ENCODE results near the gene GPRC5C. TPM values are rescaled to one million over a fixed set of nuclear protein-coding genes. Genes with fewer than 3 reads are reported as not detected.

The GPRC5C gene
- total and polyA plus RNA-seq, 2 donors (not counting 3 experiments of a cell fraction or from before 2014, with no cell fraction given) = not detected

GRCh38 chr17:74408815-74409214, 23.1 kb upstream of the GPRC5C start:
- Histone ChIP-seq H4K20me1 (replicated peaks; ENCODE audit: control insufficient read depth, extremely low read depth, insufficient read depth, low read length) (no peaks in the 10 kb centered on the region), H3K27ac (ENCODE audit: insufficient read depth, low read depth, low read length) (no peak overlapping the region), H3K9ac (replicated peaks; ENCODE audit: extremely low read depth, insufficient read depth, low read length) (no peak overlapping the region), H3K4me2 (ENCODE audit: insufficient read depth, low read length) (no peak overlapping the region), H3K4me3 (replicated peaks in 1 of 3; ENCODE audit: insufficient read depth in 1 of 3, low read depth in 1 of 3, low read length in 3 of 3) (no peak overlapping the region), H3K27me3 (ENCODE audit: control insufficient read depth in 2 of 2, insufficient read depth in 2 of 2, low read length in 2 of 2) (no peaks in the 10 kb centered on the region), H3K9me3 (replicated peaks; ENCODE audit: control insufficient read depth, insufficient read depth, low read length) (no peaks in the 10 kb centered on the region), H3K9me1 (replicated peaks; ENCODE audit: control insufficient read depth, extremely low read depth, insufficient read depth, low read length) (no peaks in the 10 kb centered on the region), H3K36me3 (ENCODE audit: control insufficient read depth in 2 of 2, extremely low read depth in 1 of 2, insufficient read depth in 2 of 2, low read length in 2 of 2) (no peaks in the 10 kb centered on the region), H3K79me2 (ENCODE audit: control insufficient read depth, insufficient read depth, low read length) (no peaks in the 10 kb centered on the region), H2AFZ (ENCODE audit: low read depth, low read length) (no peak overlapping the region), H3K4me1 (ENCODE audit: control insufficient read depth, extremely low read depth, insufficient read depth, low read length) (no peaks in the 10 kb centered on the region)
- ChIA-PET POLR2A (no interaction called here), CTCF (no interaction called here)
- BruUV-seq (replicated peaks) = no TSS peak
- DNase-seq (ENCODE audit: low read depth, low spot score) = no peak
- intact Hi-C loops (cut with micrococcal nuclease) = no loop called here
- FAIRE-seq = no peak
- dilution Hi-C loops (cut with MboI; ENCODE audit: extremely low pct_ligation_motif_present, low sequenced_read_pairs) = no loop called here
- TF ChIP-seq MAX (IDR thresholded peaks at IDR 0.05; ENCODE audit: insufficient read depth, insufficient read length) (no peak), EZH2 (IDR thresholded peaks at IDR 0.05; ENCODE audit: borderline replicate concordance, low read depth, low read length, severe bottlenecking) (no peak), JUN (IDR thresholded peaks at IDR 0.05; ENCODE audit: borderline replicate concordance, insufficient read depth, insufficient read length, low read depth) (no peak), CTCF (IDR thresholded peaks at IDR 0.05; ENCODE audit: extremely low read depth in 1 of 2, insufficient read depth in 1 of 2, low read depth in 1 of 2, low read length in 2 of 2) (no peak), MYC (IDR thresholded peaks at IDR 0.05; ENCODE audit: low read depth, low read length) (no peak)

- BruUV-seq (replicated peaks) = no TSS peak
- Histone ChIP-seq H3K4me1 (ENCODE audit: control insufficient read depth, extremely low read depth, insufficient read depth, low read length) (no peaks in the 10 kb centered on the region), H2AFZ (ENCODE audit: low read depth, low read length) (no peak overlapping the region), H3K27ac (ENCODE audit: insufficient read depth, low read depth, low read length) (no peak overlapping the region), H3K9me1 (replicated peaks; ENCODE audit: control insufficient read depth, extremely low read depth, insufficient read depth, low read length) (no peaks in the 10 kb centered on the region), H3K4me2 (ENCODE audit: insufficient read depth, low read length) (no peak overlapping the region), H3K27me3 (ENCODE audit: control insufficient read depth in 2 of 2, insufficient read depth in 2 of 2, low read length in 2 of 2) (no peaks in the 10 kb centered on the region), H3K9ac (replicated peaks; ENCODE audit: extremely low read depth, insufficient read depth, low read length) (no peak overlapping the region), H4K20me1 (replicated peaks; ENCODE audit: control insufficient read depth, extremely low read depth, insufficient read depth, low read length) (no peaks in the 10 kb centered on the region), H3K79me2 (ENCODE audit: control insufficient read depth, insufficient read depth, low read length) (no peaks in the 10 kb centered on the region), H3K4me3 (replicated peaks in 1 of 3; ENCODE audit: insufficient read depth in 1 of 3, low read depth in 1 of 3, low read length in 3 of 3) (no peak overlapping the region), H3K9me3 (replicated peaks; ENCODE audit: control insufficient read depth, insufficient read depth, low read length) (no peaks in the 10 kb centered on the region), H3K36me3 (ENCODE audit: control insufficient read depth in 2 of 2, extremely low read depth in 1 of 2, insufficient read depth in 2 of 2, low read length in 2 of 2) (no peaks in the 10 kb centered on the region)
- POLR2A ChIA-PET = no interaction called here
- TF ChIP-seq POLR2A (IDR thresholded peaks at IDR 0.05; ENCODE audit: low read depth, low read length) = no peak
- TF ChIP-seq POLR2AphosphoS5 (IDR thresholded peaks at IDR 0.05; ENCODE audit: insufficient read depth, low read depth, low read length) = no peak
- TF ChIP-seq EZH2 (IDR thresholded peaks at IDR 0.05; ENCODE audit: borderline replicate concordance, low read depth, low read length, severe bottlenecking) = no peak
- TF ChIP-seq JUN (IDR thresholded peaks at IDR 0.05; ENCODE audit: borderline replicate concordance, insufficient read depth, insufficient read length, low read depth) = no peak
- no peak for TF ChIP-seq GATA2 (IDR thresholded peaks at IDR 0.05; ENCODE audit: insufficient read depth, insufficient read length, low read depth, low read length)
- TF ChIP-seq CTCF (IDR thresholded peaks at IDR 0.05; ENCODE audit: extremely low read depth in 1 of 2, insufficient read depth in 1 of 2, low read depth in 1 of 2, low read length in 2 of 2) = no peak
- TF ChIP-seq FOS (IDR thresholded peaks at IDR 0.05; ENCODE audit: borderline replicate concordance, insufficient read depth, low read length) = no peak
- no peak for TF ChIP-seq MYC (IDR thresholded peaks at IDR 0.05; ENCODE audit: low read depth, low read length)
- no peak for TF ChIP-seq MAX (IDR thresholded peaks at IDR 0.05; ENCODE audit: insufficient read depth, insufficient read length)
- dilution Hi-C loops (cut with MboI; ENCODE audit: extremely low pct_ligation_motif_present, low sequenced_read_pairs) (no loop called here), intact Hi-C loops (cut with micrococcal nuclease) (no loop called here)
- CTCF ChIA-PET = no interaction called here
- DNase-seq (ENCODE audit: low read depth, low spot score) = no peak
- no peak for FAIRE-seq
Measured at GRCh38 chr17:74410001-74410443, 21.9 kb upstream of the GPRC5C start.
